Epithelial cell of esophagus (primary cell): ENCODE data around the gene FGD5.

Experiments used
- DNase-seq: peaks from one replicate; pipeline ENCODE4 v3.0.0; 2010; ENCODE audit warnings: low read depth
- H3K4me3 ChIP-seq: 2 replicates; pipeline ENCODE4 v1.5.1; 2011; ENCODE audit warnings: mild to moderate bottlenecking, low read length, control low read depth
- CTCF ChIP-seq: IDR thresholded peaks from 2 replicates; pipeline ENCODE4 v1.5.1; 2011; ENCODE audit warnings: low read depth, mild to moderate bottlenecking, low read length, control low read depth, inconsistent platforms; ENCODE audit not compliant: insufficient read depth; ENCODE audit errors: missing control alignments

Gene FGD5

GRCh38 chr3:14849638-14850230 is 31.0 kb downstream of the FGD5 start:
- no peak overlapping the region for H3K4me3 ChIP-seq
- TF ChIP-seq CTCF = no peak

GRCh38 chr3:14852058-14852594 is 33.4 kb downstream of the FGD5 start:
- TF ChIP-seq CTCF = no peak
- DNase-seq = no peak
- no peak overlapping the region for H3K4me3 ChIP-seq

More at GRCh38 chr3:14849638-14850230, 31.0 kb downstream of the FGD5 start:
- no peak for DNase-seq

GRCh38 chr3:14852717-14853116 is 34.0 kb downstream of the FGD5 start:
- DNase-seq = no peak
- no peak for TF ChIP-seq CTCF
- H3K4me3 ChIP-seq = no peak overlapping the region

- no peak for TF ChIP-seq CTCF
- DNase-seq = no peak
- H3K4me3 ChIP-seq = no peak overlapping the region
Observed at GRCh38 chr3:14853271-14853951, 34.6 kb downstream of the FGD5 start.

GRCh38 chr3:14857506-14857905 is 38.7 kb downstream of the FGD5 start:
- H3K4me3 ChIP-seq = no peak overlapping the region
- DNase-seq = no peak
- no peak for TF ChIP-seq CTCF

GRCh38 chr3:14858105-14858504 is 39.3 kb downstream of the FGD5 start:
- TF ChIP-seq CTCF = no peak
- H3K4me3 ChIP-seq = no peak overlapping the region
- no peak for DNase-seq
